Nephron (organoid): ENCODE data around the gene HTT.

Experiments
- H3K27ac Mint-ChIP-seq, 3 experiments: 2 replicates each; pipeline ENCODE4 v1.8.0; 2020; ENCODE audit warnings: mixed read lengths in 3 of 3, mild to moderate bottlenecking in 2 of 3, moderate library complexity in 1 of 3
- H3K27me3 Mint-ChIP-seq: 2 replicates; pipeline ENCODE4 v1.8.0; 2021; ENCODE audit warnings: low read depth, mild to moderate bottlenecking, moderate library complexity, mixed read lengths
- H3K36me3 Mint-ChIP-seq: 2 replicates; pipeline ENCODE4 v1.8.0; 2020; ENCODE audit warnings: low read depth, mixed read lengths
- H3K4me1 Mint-ChIP-seq: 2 replicates; pipeline ENCODE4 v1.8.0; 2020; ENCODE audit warnings: mixed read lengths
- H3K4me3 Mint-ChIP-seq, 3 experiments: 2 replicates each; pipeline ENCODE4 v1.8.0; 2020; ENCODE audit warnings: mild to moderate bottlenecking in 3 of 3, mixed read lengths in 3 of 3, moderate library complexity in 2 of 3
- H3K9me3 Mint-ChIP-seq: 2 replicates; pipeline ENCODE4 v1.8.0; 2020; ENCODE audit warnings: mixed read lengths
- CTCF ChIP-seq, 3 experiments: fragments of 200-600 bp; sonication (generic); IDR thresholded peaks; one replicate each; pipeline ENCODE4 v1.5.0; 2021; ENCODE audit warnings: antibody characterized with exemption in 3 of 3; ENCODE audit not compliant: unreplicated experiment in 3 of 3

The HTT gene

GRCh38 chr4:3232001-3232400 lies 157.5 kb downstream of the HTT start:
- no peak overlapping the region for H3K27ac Mint-ChIP-seq
- no peaks in the 10 kb centered on the region for H3K9me3 Mint-ChIP-seq
- no peak for TF ChIP-seq CTCF (IDR thresholded peaks at IDR 0.05; ENCODE audit: unreplicated experiment in 3 of 3)
- no peak overlapping the region for H3K4me3 Mint-ChIP-seq
- H3K27me3 Mint-ChIP-seq: no peaks in the 10 kb centered on the region
- peaks cover 45% of the 10 kb centered on the region for H3K36me3 Mint-ChIP-seq
- no peaks in the 10 kb centered on the region for H3K4me1 Mint-ChIP-seq

- TF ChIP-seq CTCF (IDR thresholded peaks at IDR 0.05; ENCODE audit: unreplicated experiment in 3 of 3): no peak
- Mint-ChIP-seq H3K27ac (no peak overlapping the region), H3K4me1 (no peaks in the 10 kb centered on the region), H3K4me3 (no peak overlapping the region), H3K27me3 (no peaks in the 10 kb centered on the region), H3K36me3 (peaks cover 51% of the 10 kb centered on the region), H3K9me3 (no peaks in the 10 kb centered on the region)
These were observed 158.4 kb downstream of the HTT start for GRCh38 chr4:3232871-3233271.

GRCh38 chr4:3233391-3234071 lies 159.1 kb downstream of the HTT start:
- Mint-ChIP-seq H3K4me3 (no peak overlapping the region), H3K27ac (no peak overlapping the region), H3K36me3 (peaks cover 51% of the 10 kb centered on the region), H3K9me3 (no peaks in the 10 kb centered on the region), H3K4me1 (peaks cover 4% of the 10 kb centered on the region), H3K27me3 (peaks cover 4% of the 10 kb centered on the region)
- no peak for TF ChIP-seq CTCF (IDR thresholded peaks at IDR 0.05; ENCODE audit: unreplicated experiment in 3 of 3)

- no peak for TF ChIP-seq CTCF (IDR thresholded peaks at IDR 0.05; ENCODE audit: unreplicated experiment in 3 of 3)
- Mint-ChIP-seq H3K4me3 (no peak overlapping the region), H3K9me3 (no peaks in the 10 kb centered on the region)
These were observed 159.9 kb downstream of the HTT start for GRCh38 chr4:3234171-3235029.

GRCh38 chr4:3235030-3235345 lies 160.5 kb downstream of the HTT start:
- Mint-ChIP-seq H3K36me3 (peaks cover 41% of the 10 kb centered on the region), H3K9me3 (no peaks in the 10 kb centered on the region), H3K27me3 (peaks cover 4% of the 10 kb centered on the region), H3K4me1 (peaks cover 4% of the 10 kb centered on the region), H3K27ac (no peak overlapping the region), H3K4me3 (no peak overlapping the region)
- TF ChIP-seq CTCF (IDR thresholded peaks at IDR 0.05; ENCODE audit: unreplicated experiment in 3 of 3): no peak

More at GRCh38 chr4:3234171-3235029, 159.9 kb downstream of the HTT start:
- Mint-ChIP-seq H3K27me3 (peaks cover 4% of the 10 kb centered on the region), H3K4me1 (peaks cover 4% of the 10 kb centered on the region), H3K36me3 (peaks cover 43% of the 10 kb centered on the region), H3K27ac (no peak overlapping the region)
